ENCODE measurements around the gene PCSK9. TPM values are rescaled to one million over a fixed set of nuclear protein-coding genes. Genes with fewer than 3 reads are reported as not detected.

PCSK9 gene
- total and polyA plus RNA-seq, 9 of the 15 experiments (the other 6 are each of a cell fraction or from before 2014, with no cell fraction given): 3.2 to 58.6 (median 24.7) TPM

DNA sequence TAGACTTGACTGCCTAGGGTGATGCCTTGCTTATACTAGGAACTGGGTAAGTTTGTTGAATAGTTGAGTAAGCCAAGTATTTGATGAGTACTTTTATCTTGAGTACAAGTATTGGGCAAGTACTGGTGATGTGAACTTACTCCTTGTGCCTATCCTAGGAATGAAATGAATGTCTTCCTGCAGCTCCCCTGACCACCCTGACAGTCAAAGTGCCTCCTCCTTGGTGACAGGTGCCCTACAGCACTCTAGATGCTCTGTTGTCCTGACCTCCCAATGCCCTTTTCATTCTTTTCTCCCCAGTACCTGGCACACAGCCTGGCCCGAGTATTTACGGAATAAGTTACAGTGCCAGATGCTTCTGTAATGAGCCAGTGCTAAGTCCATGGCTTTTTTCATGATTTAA, 25.5 kb downstream of the PCSK9 start (continued):
- TF ChIP-seq, protein P1, sequence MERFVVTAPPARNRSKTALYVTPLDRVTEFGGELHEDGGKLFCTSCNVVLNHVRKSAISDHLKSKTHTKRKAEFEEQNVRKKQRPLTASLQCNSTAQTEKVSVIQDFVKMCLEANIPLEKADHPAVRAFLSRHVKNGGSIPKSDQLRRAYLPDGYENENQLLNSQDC (CRISPR knock-in tag; IDR thresholded peaks at IDR 0.05): no peak
- no peak for TF ChIP-seq TARDBP (IDR thresholded peaks at IDR 0.05)
- TF ChIP-seq PRMT5 (CRISPR knock-in tag; IDR thresholded peaks at IDR 0.05): no peak

DNA sequence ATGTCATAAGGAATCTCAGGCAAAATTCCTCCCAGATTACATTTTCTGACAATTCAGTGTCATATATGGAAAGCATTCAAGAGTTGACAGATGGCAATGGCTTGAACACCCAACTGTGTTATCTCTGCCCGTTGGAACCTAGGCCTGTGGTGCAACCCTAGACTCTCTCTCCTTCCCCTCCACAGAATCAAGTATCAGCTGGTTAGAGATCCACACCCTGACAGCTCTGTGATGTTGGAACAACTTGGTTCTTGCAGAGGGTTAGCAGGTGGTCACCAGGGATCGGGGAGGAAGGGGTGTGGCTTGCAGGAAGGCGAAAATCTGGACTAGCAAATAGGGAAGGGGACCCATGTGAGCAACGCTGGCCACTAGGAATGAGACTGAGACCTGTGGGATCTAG, 26.3 kb downstream of the PCSK9 start:
- in situ Hi-C loops (cut with MboI) (loop anchor here (5.0 kb wide), 1 partner anchor 37 kb away; no protein-coding TSS in a partner anchor), intact Hi-C loops (cut with micrococcal nuclease) (no loop called here)
- peaks cover 0 to 8% of the 10 kb centered on the region in 2 experiments; a peak in 2 of 5 replicates for H3K4me1 ChIP-seq (replicated peaks in 1 of 2; ENCODE audit: control insufficient read depth in 2 of 2, insufficient read depth in 2 of 2, low read length in 2 of 2)
- peaks cover 94% of the 10 kb centered on the region for H3K36me3 ChIP-seq (ENCODE audit: control insufficient read depth, insufficient read depth, low read length)
- no peak overlapping the region for H2AFZ ChIP-seq (ENCODE audit: low read depth, low read length)
- FAIRE-seq: no peak
- no peaks in the 10 kb centered on the region for H3K9me3 ChIP-seq (replicated peaks; ENCODE audit: control insufficient read depth, insufficient read depth, low read depth, low read length)
- no peak overlapping the region for H3K4me2 ChIP-seq (ENCODE audit: insufficient read depth, low read length)
- no peak overlapping the region for H3K9ac ChIP-seq (ENCODE audit: insufficient read depth in 1 of 2, low read depth in 2 of 2, low read length in 2 of 2)
- BruUV-seq (replicated peaks): TSS peak; percentile 17
- H3K79me2 ChIP-seq (ENCODE audit: control insufficient read depth, insufficient read depth, low read length): no peaks in the 10 kb centered on the region
- TF ChIP-seq, protein P2, sequence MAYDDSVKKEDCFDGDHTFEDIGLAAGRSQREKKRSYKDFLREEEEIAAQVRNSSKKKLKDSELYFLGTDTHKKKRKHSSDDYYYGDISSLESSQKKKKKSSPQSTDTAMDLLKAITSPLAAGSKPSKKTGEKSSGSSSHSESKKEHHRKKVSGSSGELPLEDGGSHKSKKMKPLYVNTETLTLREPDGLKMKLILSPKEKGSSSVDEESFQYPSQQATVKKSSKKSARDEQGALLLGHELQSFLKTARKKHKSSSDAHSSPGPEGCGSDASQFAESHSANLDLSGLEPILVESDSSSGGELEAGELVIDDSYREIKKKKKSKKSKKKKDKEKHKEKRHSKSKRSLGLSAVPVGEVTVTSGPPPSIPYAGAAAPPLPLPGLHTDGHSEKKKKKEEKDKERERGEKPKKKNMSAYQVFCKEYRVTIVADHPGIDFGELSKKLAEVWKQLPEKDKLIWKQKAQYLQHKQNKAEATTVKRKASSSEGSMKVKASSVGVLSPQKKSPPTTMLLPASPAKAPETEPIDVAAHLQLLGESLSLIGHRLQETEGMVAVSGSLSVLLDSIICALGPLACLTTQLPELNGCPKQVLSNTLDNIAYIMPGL (CRISPR knock-in tag; IDR thresholded peaks at IDR 0.05): no peak
- TF ChIP-seq POLR2B (IDR thresholded peaks at IDR 0.05; ENCODE audit: low read depth, partially characterized antibody) (peak; percentile 34), ZNF217 (CRISPR knock-in tag; IDR thresholded peaks at IDR 0.05) (no peak), TSC22D4 (tag; IDR thresholded peaks at IDR 0.05) (no peak), ATF7 (IDR thresholded peaks at IDR 0.05) (0 out of 2 replicates have a peak, but pooled peaks have one; percentile 18), POLR2AphosphoS2 (IDR thresholded peaks at IDR 0.05; ENCODE audit: low read length) (0 out of 2 replicates have a peak, but pooled peaks have one; percentile 51), RFX1 (IDR thresholded peaks at IDR 0.05) (no peak), FUS (optimal IDR thresholded peaks at IDR 0.05; ENCODE audit: low read depth, low read length) (no peak), BMI1 (IDR thresholded peaks at IDR 0.05; ENCODE audit: low read length) (no peak), SUPT5H (IDR thresholded peaks at IDR 0.05) (peak; percentile 32; the same call in 1 of the 2 replicates), POLR2A (conservative IDR thresholded peaks at IDR 0.05) (peak; percentile 16; the same call in 1 of the 2 replicates)
- DNase-seq (ENCODE audit: extremely low read depth in 1 of 4, low spot score in 3 of 4): no peak
- peaks cover 3% of the 10 kb centered on the region; the same call in 1 of the 2 replicates for H4K20me1 ChIP-seq (replicated peaks; ENCODE audit: control insufficient read depth, insufficient read depth, low read length)
- no peaks in the 10 kb centered on the region for H3K27me3 ChIP-seq (ENCODE audit: control insufficient read depth in 2 of 2, insufficient read depth in 2 of 2, low read length in 2 of 2)
- 63% methylated on average over 4 of the region's 4 CpGs for WGBS (ENCODE audit: insufficient coverage, low coverage, missing lambda C conversion rate)
- ChIA-PET POLR2A (interaction anchor here (0.6 to 1.9 kb wide), 11 partner anchors 11 to 295 kb away, joined by 3 to 9 read pairs (median 3); no protein-coding TSS in a partner anchor), CTCF (ENCODE audit: low intra/inter-chr PET ratio) (no interaction called here)
- peak; percentile 21 for ATAC-seq
- H3K27ac ChIP-seq (ENCODE audit: extremely low read depth, low read depth, low read length): no peak overlapping the region
- H3K4me3 ChIP-seq: no peak overlapping the region
- H3K9me1 ChIP-seq (ENCODE audit: control insufficient read depth, insufficient read depth, low read length): no peaks in the 10 kb centered on the region
